HEK293T (cell line): ENCODE results near the gene BMP7.

Experiments
- CTCF ChIA-PET: fragments of 350-600 bp; formaldehyde crosslinking; extraction: SDS; loops from one replicate; lab custom pipeline; 2021; ENCODE audit warnings: antibody characterized with exemption, inconsistent platforms; lab: Yijun Ruan, JAX
- POLR2A ChIA-PET: fragments of 350-600 bp; formaldehyde crosslinking; extraction: SDS; loops from one replicate; lab custom pipeline; 2020; ENCODE audit warnings: antibody characterized with exemption, inconsistent platforms; lab: Yijun Ruan, JAX
- DNase-seq: peaks from one replicate; pipeline ENCODE4 v3.0.0; 2012; ENCODE audit warnings: mixed read lengths; ENCODE audit errors: extremely low spot score
- ARNT ChIP-seq: fragments of 450-650 bp; IDR thresholded peaks from 2 replicates; pipeline ENCODE4 v1.6.1; 2017; ENCODE audit warnings: mild to moderate bottlenecking
- BHLHE40 ChIP-seq: fragments of 450-650 bp; IDR thresholded peaks from 2 replicates; pipeline ENCODE4 v1.6.1; 2016; ENCODE audit warnings: mild to moderate bottlenecking, moderate library complexity, borderline replicate concordance
- CTBP1 ChIP-seq: fragments of 450-650 bp; IDR thresholded peaks from 2 replicates; pipeline ENCODE4 v1.6.1; 2016; ENCODE audit warnings: borderline replicate concordance
- ELF4 ChIP-seq: fragments of 450-650 bp; IDR thresholded peaks from 2 replicates; pipeline ENCODE4 v1.6.1; 2017; ENCODE audit warnings: antibody characterized with exemption
- FOXA1 ChIP-seq: fragments of 450-650 bp; IDR thresholded peaks from 2 replicates; pipeline ENCODE4 v1.6.1; 2016; ENCODE audit warnings: mild to moderate bottlenecking
- FOXK2 ChIP-seq: fragments of 450-650 bp; IDR thresholded peaks from 2 replicates; pipeline ENCODE4 v1.6.1; 2016; ENCODE audit warnings: mild to moderate bottlenecking
- FOXM1 ChIP-seq: fragments of 450-650 bp; IDR thresholded peaks from 2 replicates; pipeline ENCODE4 v1.6.1; 2017; ENCODE audit warnings: mild to moderate bottlenecking, borderline replicate concordance
- HDGF ChIP-seq: fragments of 450-650 bp; IDR thresholded peaks from 2 replicates; pipeline ENCODE4 v1.6.1; 2017; ENCODE audit warnings: antibody characterized with exemption, borderline replicate concordance
- L3MBTL2 ChIP-seq: fragments of 450-650 bp; conservative IDR thresholded peaks from 2 replicates; pipeline ENCODE4 v1.6.1; 2016; ENCODE audit warnings: mild to moderate bottlenecking
- LEF1 ChIP-seq: fragments of 450-650 bp; IDR thresholded peaks from 2 replicates; pipeline ENCODE4 v1.6.1; 2017; ENCODE audit warnings: mild to moderate bottlenecking, borderline replicate concordance
- NFRKB ChIP-seq: fragments of 450-650 bp; IDR thresholded peaks from 2 replicates; pipeline ENCODE4 v1.6.1; 2016; ENCODE audit warnings: mild to moderate bottlenecking, moderate library complexity
- SP1 ChIP-seq: fragments of 450-650 bp; IDR thresholded peaks from 2 replicates; pipeline ENCODE4 v1.6.1; 2017
- SUZ12 ChIP-seq: fragments of 450-650 bp; IDR thresholded peaks from 2 replicates; pipeline ENCODE4 v1.6.1; 2016; ENCODE audit warnings: mild to moderate bottlenecking
- TARDBP ChIP-seq: fragments of 450-650 bp; IDR thresholded peaks from 2 replicates; pipeline ENCODE4 v1.6.1; 2016
- ZNF384 ChIP-seq: fragments of 450-650 bp; IDR thresholded peaks from 2 replicates; pipeline ENCODE4 v1.6.1; 2016
- TF ChIP-seq, protein P1 (sequence below): fragments of 450-650 bp; IDR thresholded peaks from 2 replicates; pipeline ENCODE4 v1.6.1; 2016

BMP7 gene

DNA sequence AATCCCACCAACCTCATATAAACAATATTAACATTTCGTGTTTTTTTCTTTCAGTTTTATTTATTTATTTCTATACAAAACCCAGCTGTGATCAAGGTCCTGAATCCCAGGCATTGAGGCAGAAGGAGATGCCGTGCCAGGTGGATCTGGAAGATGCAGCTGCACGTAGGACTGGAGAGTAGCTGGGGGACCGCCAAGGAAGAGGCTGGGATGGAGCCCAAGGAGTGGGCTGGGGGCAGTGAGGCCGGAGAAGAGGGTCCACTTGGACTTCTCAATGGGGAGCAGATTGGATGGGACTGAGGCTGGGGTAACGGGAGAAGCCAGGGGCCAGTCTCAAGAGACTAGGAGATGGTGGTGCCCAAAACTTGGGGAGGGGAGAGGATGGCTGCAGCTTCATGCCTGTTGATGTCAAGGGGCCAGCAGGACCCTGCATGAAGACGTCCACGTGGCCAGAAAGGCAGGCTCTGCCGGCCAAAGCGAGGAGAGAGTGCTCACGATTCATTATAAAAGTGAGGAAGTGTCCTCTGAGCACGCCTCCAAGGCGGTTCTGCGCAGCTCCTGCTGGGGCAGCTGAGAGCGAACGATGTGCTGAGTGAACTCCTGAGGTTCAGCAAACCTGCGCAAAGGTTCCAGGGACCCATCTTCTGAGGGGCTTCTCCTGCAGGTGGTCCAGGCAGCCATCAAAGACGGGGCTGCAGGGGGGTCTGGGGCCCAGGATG, 110.3 kb downstream of the BMP7 start:
- TF ChIP-seq NFRKB (no peak), L3MBTL2 (no peak), CTBP1 (no peak), FOXK2 (no peak), SP1 (no peak), LEF1 (no peak), HDGF (no peak), TARDBP (no peak)
- TF ChIP-seq, protein P1, sequence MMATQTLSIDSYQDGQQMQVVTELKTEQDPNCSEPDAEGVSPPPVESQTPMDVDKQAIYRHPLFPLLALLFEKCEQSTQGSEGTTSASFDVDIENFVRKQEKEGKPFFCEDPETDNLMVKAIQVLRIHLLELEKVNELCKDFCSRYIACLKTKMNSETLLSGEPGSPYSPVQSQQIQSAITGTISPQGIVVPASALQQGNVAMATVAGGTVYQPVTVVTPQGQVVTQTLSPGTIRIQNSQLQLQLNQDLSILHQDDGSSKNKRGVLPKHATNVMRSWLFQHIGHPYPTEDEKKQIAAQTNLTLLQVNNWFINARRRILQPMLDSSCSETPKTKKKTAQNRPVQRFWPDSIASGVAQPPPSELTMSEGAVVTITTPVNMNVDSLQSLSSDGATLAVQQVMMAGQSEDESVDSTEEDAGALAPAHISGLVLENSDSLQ, result no peak
- POLR2A ChIA-PET, result no interaction called here
- CTCF ChIA-PET, result no interaction called here

DNA sequence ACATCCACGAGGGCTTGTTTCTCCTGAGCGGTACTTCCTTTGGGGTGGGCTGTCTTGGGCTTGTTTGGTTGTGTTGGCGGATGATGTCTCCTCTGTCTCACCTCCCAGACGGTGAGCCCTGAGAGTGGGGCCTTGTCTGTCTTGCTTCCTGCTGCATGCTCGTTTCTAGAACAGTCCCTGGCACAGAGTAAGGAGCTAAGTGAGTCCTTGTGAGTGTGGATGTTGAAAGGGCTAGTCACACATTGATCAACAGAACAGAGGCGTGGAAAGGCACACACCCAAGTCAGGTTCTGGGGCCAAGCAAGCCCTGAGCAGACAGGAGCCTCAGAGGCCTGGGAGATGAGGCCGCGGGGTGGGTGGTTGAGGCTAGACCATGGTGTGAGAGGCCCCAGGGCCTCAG, 111.0 kb downstream of the BMP7 start:
- ChIA-PET POLR2A (no interaction called here), CTCF (no interaction called here)
- no peak for DNase-seq
- TF ChIP-seq NFRKB (no peak), CTBP1 (no peak), ZNF384 (no peak), FOXK2 (no peak), SP1 (no peak), TARDBP (no peak), LEF1 (no peak), ARNT (no peak), BHLHE40 (no peak), ELF4 (no peak), FOXA1 (no peak), SUZ12 (no peak), HDGF (no peak), L3MBTL2 (no peak), FOXM1 (no peak)
- TF ChIP-seq, protein P1, result no peak

More for the DNA sequence above, 110.3 kb downstream of the BMP7 start:
- no peak for DNase-seq

DNA sequence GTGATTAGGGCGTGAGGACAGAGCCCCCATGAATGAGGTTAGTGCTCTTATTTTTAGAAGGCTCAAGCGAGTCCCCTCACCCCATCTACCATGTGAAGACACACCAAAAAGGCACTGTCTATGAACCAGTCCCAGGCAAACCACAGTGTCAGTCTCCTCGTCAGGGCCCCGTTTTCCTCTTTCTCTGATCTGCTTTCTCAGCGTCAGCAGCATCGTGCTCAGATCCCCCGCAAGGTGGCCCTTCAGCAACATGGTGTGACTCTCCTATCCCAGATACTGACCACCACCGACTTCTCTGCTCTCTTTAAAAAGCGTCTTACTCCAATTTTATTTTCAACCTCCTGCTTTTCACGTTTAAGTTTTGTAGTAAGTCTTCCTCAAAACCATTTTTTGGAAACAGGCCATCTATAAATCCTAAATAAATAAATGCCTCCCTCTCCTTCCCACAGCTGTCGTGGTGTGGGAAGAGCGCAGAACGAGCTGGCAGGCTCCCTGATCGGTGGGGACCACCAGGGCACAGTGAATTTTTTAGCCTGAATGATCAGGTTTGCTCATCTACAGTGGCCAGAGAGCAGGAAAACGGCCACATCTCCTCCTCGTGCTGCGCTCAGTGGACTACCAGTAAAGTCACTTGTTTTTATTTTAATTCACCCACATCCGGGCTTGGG, 113.1 kb downstream of the BMP7 start:
- CTCF ChIA-PET, result no interaction called here
- TF ChIP-seq SUZ12 (no peak), FOXM1 (no peak), FOXA1 (no peak), FOXK2 (no peak)
- POLR2A ChIA-PET, result no interaction called here
- no peak for DNase-seq

DNA sequence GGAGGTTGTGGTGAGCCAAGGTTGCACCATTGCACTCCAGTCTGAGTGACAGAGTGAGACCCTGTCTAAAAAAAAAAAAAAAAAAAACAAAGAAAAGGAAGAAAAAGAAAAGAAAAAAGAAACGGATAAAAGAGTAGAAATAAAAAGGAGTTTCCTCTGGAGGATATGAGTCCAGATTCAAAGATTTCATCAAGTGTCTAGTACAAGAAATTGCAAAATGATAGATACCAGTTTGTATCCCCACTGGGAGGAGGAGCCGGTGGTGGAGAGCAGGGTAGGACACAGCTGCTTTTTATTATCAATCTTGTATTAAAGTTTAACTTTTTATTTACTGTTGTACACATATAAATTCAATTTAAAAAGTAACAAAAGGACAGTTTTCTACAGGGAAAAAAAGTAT, 113.9 kb downstream of the BMP7 start:
- CTCF ChIA-PET, result no interaction called here
- POLR2A ChIA-PET, result no interaction called here
- TF ChIP-seq NFRKB (no peak), TARDBP (no peak), BHLHE40 (no peak), ZNF384 (no peak), LEF1 (no peak), L3MBTL2 (no peak), SP1 (no peak), HDGF (no peak), FOXK2 (no peak), FOXM1 (no peak), SUZ12 (no peak), ELF4 (no peak), FOXA1 (no peak), CTBP1 (no peak), ARNT (no peak)
- TF ChIP-seq, protein P1, result no peak

DNA sequence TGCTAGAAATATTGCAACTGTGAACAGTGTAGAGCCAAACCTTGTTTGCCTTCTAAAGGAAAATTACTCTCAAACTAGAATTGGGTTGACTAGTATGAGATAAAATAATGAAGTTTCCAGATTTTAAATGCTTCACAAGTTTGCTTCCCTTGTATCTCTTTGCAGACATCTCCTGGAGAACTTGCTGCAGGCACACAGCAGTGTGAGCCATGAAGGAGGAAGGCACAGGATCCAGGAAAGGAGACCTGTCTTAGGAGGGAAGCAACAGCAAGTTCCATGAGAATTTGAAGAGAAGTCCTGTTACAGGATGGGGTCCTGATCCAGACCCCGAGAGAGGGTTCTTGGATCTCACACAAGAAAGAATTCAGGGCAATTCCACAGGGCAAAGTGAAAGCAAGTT, 115.9 kb downstream of the BMP7 start:
- POLR2A ChIA-PET, result no interaction called here
- DNase-seq, result no peak
- CTCF ChIA-PET, result no interaction called here
- TF ChIP-seq BHLHE40 (no peak), LEF1 (no peak), TARDBP (no peak), L3MBTL2 (no peak), ZNF384 (no peak), ARNT (no peak), SUZ12 (no peak), HDGF (no peak), CTBP1 (no peak)

More for the DNA sequence above, 113.9 kb downstream of the BMP7 start:
- DNase-seq, result no peak

DNA sequence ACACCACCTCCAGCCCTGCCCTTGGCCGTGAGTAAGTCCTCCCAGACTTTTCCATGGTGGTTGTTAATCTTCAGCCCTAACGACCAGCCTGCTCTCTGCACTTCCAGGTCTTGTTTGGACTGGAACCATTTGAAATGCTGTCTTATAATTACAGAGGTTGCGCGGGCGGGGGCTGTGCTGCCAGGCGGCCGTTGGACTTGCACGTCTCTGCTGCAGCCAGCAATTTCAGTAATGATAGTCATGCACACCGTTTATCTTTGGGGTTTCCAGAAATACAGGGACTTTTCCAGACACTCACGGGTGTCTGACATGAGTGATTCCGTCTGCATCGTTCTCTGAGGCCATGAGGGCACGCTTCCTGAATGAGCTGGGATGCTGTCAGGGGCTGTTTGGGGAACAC, 118.2 kb downstream of the BMP7 start:
- ChIA-PET CTCF (no interaction called here), POLR2A (no interaction called here)
- no peak for DNase-seq
- TF ChIP-seq LEF1, result no peak
- no peak for TF ChIP-seq BHLHE40
- TF ChIP-seq SUZ12, result no peak
- TF ChIP-seq CTBP1, result no peak
- no peak for TF ChIP-seq FOXA1
- no peak for TF ChIP-seq HDGF
- TF ChIP-seq SP1, result no peak
- no peak for TF ChIP-seq FOXK2
- no peak for TF ChIP-seq NFRKB
- no peak for TF ChIP-seq ZNF384
- no peak for TF ChIP-seq L3MBTL2
- TF ChIP-seq, protein P1, result no peak
- TF ChIP-seq ELF4, result no peak
- no peak for TF ChIP-seq FOXM1
- no peak for TF ChIP-seq ARNT
- no peak for TF ChIP-seq TARDBP
